GM23338 (cell line): ENCODE measurements around the gene ADGRL1. TPM values are rescaled to one million over a fixed set of nuclear protein-coding genes. Genes with fewer than 3 reads are reported as not detected.

Source experiments
- ATAC-seq: fragments of 200-7000 bp; cut with Tn5 transposase; 3 replicates; pipeline ENCODE4 v1.9.1; 2020
- DNase-seq: peaks from one replicate; pipeline ENCODE4 v3.0.0-alpha.2; 2015; ENCODE audit warnings: low spot score
- H2AFZ ChIP-seq: fragments of 200-600 bp; sonication (generic); 2 replicates; pipeline ENCODE4 v1.8.0; 2016; ENCODE audit warnings: antibody characterized with exemption, mild to moderate bottlenecking, moderate library complexity
- H3F3A ChIP-seq: fragments of 200-600 bp; sonication (generic); replicated peaks from 2 replicates; pipeline ENCODE4 v1.8.0; 2017; ENCODE audit warnings: antibody characterized with exemption, mixed run types, low read depth
- H3K27ac ChIP-seq: fragments of 200-600 bp; sonication (generic); 2 replicates; pipeline ENCODE4 v1.6.1; 2016; ENCODE audit warnings: low read depth
- H3K27me3 ChIP-seq: fragments of 200-600 bp; sonication (generic); 2 replicates; pipeline ENCODE4 v1.8.0; 2016; ENCODE audit warnings: mild to moderate bottlenecking, mixed run types, moderate library complexity; ENCODE audit not compliant: insufficient read depth
- H3K36me3 ChIP-seq: fragments of 200-600 bp; sonication (generic); 2 replicates; pipeline ENCODE4 v1.8.0; 2016; ENCODE audit warnings: mild to moderate bottlenecking; ENCODE audit not compliant: insufficient read depth
- H3K4me1 ChIP-seq: fragments of 200-600 bp; sonication (generic); 2 replicates; pipeline ENCODE4 v1.8.0; 2016; ENCODE audit warnings: mild to moderate bottlenecking, moderate library complexity; ENCODE audit not compliant: insufficient read depth
- H3K4me2 ChIP-seq: fragments of 200-600 bp; sonication (generic); 2 replicates; pipeline ENCODE4 v1.7.1; 2017; ENCODE audit warnings: mixed run types
- H3K4me3 ChIP-seq: fragments of 200-600 bp; sonication (generic); 2 replicates; pipeline ENCODE4 v1.6.1; 2016; ENCODE audit warnings: mixed run types
- H3K79me2 ChIP-seq: fragments of 200-600 bp; sonication (generic); replicated peaks from 2 replicates; pipeline ENCODE4 v1.8.0; 2017; ENCODE audit warnings: mild to moderate bottlenecking; ENCODE audit not compliant: insufficient read depth
- H3K9me2 ChIP-seq: fragments of 200-600 bp; sonication (generic); 2 replicates; pipeline ENCODE4 v1.8.0; 2017; ENCODE audit not compliant: insufficient read depth
- H4K20me1 ChIP-seq: fragments of 200-600 bp; sonication (generic); replicated peaks from 2 replicates; pipeline ENCODE4 v1.8.0; 2017; ENCODE audit warnings: mild to moderate bottlenecking; ENCODE audit not compliant: insufficient read depth
- H3K27ac Mint-ChIP-seq: 2 replicates; pipeline ENCODE4 v1.8.0; 2020; ENCODE audit warnings: inconsistent platforms, mild to moderate bottlenecking, moderate library complexity, mixed read lengths
- H3K27me3 Mint-ChIP-seq: 3 replicates; pipeline ENCODE4 v1.8.0; 2022; ENCODE audit warnings: low read depth, mild to moderate bottlenecking, moderate library complexity, mixed read lengths, inconsistent platforms; ENCODE audit not compliant: insufficient read depth, poor library complexity
- H3K36me3 Mint-ChIP-seq: 3 replicates; pipeline ENCODE4 v1.8.0; 2021; ENCODE audit warnings: low read depth, mild to moderate bottlenecking, inconsistent platforms, moderate library complexity, mixed read lengths
- H3K4me1 Mint-ChIP-seq: 3 replicates; pipeline ENCODE4 v1.8.0; 2020; ENCODE audit warnings: mild to moderate bottlenecking, inconsistent platforms, mixed read lengths
- H3K4me3 Mint-ChIP-seq: 3 replicates; pipeline ENCODE4 v1.8.0; 2021; ENCODE audit warnings: moderate library complexity, mild to moderate bottlenecking, inconsistent platforms, mixed read lengths
- H3K9me3 Mint-ChIP-seq: 3 replicates; pipeline ENCODE4 v1.8.0; 2020; ENCODE audit warnings: moderate library complexity, mild to moderate bottlenecking, inconsistent platforms, mixed read lengths
- EZH2phosphoT487 ChIP-seq: fragments of 200-600 bp; sonication (generic); IDR thresholded peaks from one replicate; pipeline ENCODE4 v1.8.1; 2018; ENCODE audit warnings: antibody characterized with exemption; ENCODE audit not compliant: unreplicated experiment
- JUNB ChIP-seq: IDR thresholded peaks from one replicate; pipeline ENCODE4 v1.6.1; 2016; ENCODE audit warnings: antibody characterized with exemption; ENCODE audit not compliant: unreplicated experiment
- NANOG ChIP-seq: IDR thresholded peaks from 2 replicates; pipeline ENCODE4 v1.6.1; 2016; ENCODE audit warnings: antibody characterized with exemption, borderline replicate concordance
- POLR2AphosphoS5 ChIP-seq: IDR thresholded peaks from 2 replicates; pipeline ENCODE4 v1.6.1; 2016; ENCODE audit warnings: antibody characterized with exemption, low read depth
- ZNF114 ChIP-seq: fragments of 250-450 bp; sonication (Bioruptor Pico); IDR thresholded peaks from 2 replicates; pipeline ENCODE4 v1.5.0; 2020; ENCODE audit warnings: mild to moderate bottlenecking, moderate library complexity
- polyA plus RNA-seq: library from polyadenylated mRNA; unstranded; fragments of >200 nt; fragmentation: Nextera tagmentation; extraction: Ambion mirVana; gene quantifications from 2 replicates; pipeline ENCODE4 v1.2.1, GENCODE V29; 2016
- total RNA-seq: library from RNA; depleted of rRNA; stranded (reverse); fragments of >200 nt; shearing (Covaris generic); gene quantifications from 2 replicates; pipeline ENCODE4 v1.2.3, GENCODE V29; 2014
- TF ChIP-seq, protein P1 (sequence below), 2 experiments: fragments of 200-600 bp in 1 of 2; sonication (generic) in 1 of 2; conservative IDR thresholded peaks; 2 replicates each; pipeline versions ENCODE4 v1.5.1 to v1.6.1; 2016 to 2017; ENCODE audit warnings: antibody characterized with exemption in 2 of 2, low read depth in 2 of 2, mild to moderate bottlenecking in 2 of 2, moderate library complexity in 1 of 2
- TF ChIP-seq, protein P2 (sequence below): IDR thresholded peaks from 2 replicates; pipeline ENCODE4 v1.6.1; 2016; ENCODE audit warnings: antibody characterized with exemption
- TF ChIP-seq, protein P3 (sequence below): IDR thresholded peaks from one replicate; pipeline ENCODE4 v1.6.1; 2018; ENCODE audit warnings: antibody characterized with exemption; ENCODE audit not compliant: unreplicated experiment

Gene ADGRL1
- total and polyA plus RNA-seq, 2 experiments from 2014 or later = 20.6 to 100 TPM

DNA sequence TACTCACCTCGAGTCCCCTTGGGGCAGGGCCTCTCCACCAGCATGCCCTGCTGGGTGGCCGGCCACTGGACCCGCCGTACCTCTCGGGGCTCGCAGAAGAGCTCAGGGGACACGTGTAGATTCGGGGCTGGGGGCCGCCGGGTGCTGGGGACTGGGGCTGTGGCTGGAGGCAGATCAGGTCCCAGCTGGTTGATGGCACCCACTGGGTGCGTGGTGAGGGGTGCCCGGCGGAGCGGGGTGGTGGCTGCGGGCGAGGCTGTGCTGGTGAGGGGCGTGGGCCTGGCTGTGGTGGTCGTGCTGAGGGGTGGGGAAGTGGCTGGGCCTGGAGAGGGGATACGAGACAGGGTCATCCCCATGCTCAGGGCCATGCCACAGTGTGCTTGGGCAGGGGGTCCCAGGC lies 44.7 kb downstream of the ADGRL1 start:
- H3K4me1 Mint-ChIP-seq = peaks cover 6% of the 10 kb centered on the region
- peaks cover 3% of the 10 kb centered on the region; the same call in 1 of the 2 replicates for H3K36me3 ChIP-seq
- DNase-seq = no peak
- H3K9me3 Mint-ChIP-seq = no peaks in the 10 kb centered on the region
- H3K4me2 ChIP-seq = no peak overlapping the region
- no peaks in the 10 kb centered on the region; the same call in 1 of the 2 replicates for H4K20me1 ChIP-seq
- no peak overlapping the region for H3K27ac Mint-ChIP-seq
- H3K4me1 ChIP-seq = no peaks in the 10 kb centered on the region
- no peak overlapping the region for H3K27ac ChIP-seq
- no peak for TF ChIP-seq NANOG
- TF ChIP-seq POLR2AphosphoS5 = peak; percentile 29; the same call in 1 of the 2 replicates
- no peaks in the 10 kb centered on the region for H3K27me3 ChIP-seq
- H2AFZ ChIP-seq = no peak overlapping the region
- H3K36me3 Mint-ChIP-seq = peaks cover 40% of the 10 kb centered on the region
- no peaks in the 10 kb centered on the region for H3K79me2 ChIP-seq
- H3F3A ChIP-seq = no peaks in the 10 kb centered on the region
- no peaks in the 10 kb centered on the region for H3K9me2 ChIP-seq
- peaks cover 8% of the 10 kb centered on the region for H3K27me3 Mint-ChIP-seq
- no peak overlapping the region for H3K4me3 Mint-ChIP-seq
- H3K4me3 ChIP-seq = no peak overlapping the region
- ATAC-seq = no peak

DNA sequence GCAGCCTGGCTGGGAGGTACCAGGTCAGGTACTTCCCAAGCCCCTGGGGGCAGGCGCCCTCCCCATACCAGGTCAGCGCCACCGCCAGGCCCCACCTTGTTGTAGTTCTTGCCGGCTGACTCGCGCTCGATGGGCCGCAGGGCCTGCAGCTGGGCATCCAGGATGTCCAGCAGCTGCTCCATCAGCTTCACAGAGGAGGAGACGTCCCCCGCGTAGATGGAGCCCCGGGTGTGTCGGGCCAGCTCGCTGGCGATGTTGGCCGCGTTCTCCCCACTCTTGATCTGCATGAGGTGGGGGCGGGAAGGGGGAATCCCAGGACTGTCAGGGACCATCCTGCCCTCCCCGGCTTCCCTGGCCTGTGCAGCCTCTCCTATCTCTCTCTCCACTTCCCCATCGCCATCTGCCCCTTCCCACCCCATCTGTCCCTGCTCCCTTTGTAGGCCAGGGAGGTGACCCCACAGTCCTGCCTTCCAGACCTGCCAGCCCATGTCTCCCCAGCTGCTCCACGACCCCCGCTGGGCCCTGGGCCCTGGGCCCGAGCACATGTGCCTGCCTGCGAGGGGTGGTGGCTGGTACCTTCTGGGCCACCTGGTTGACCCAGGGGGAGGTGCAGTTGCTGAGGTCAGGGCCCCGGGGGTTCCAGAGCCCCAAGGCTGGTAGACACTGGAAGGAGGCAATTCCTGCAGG lies 45.8 kb downstream of the ADGRL1 start:
- Histone ChIP-seq H3K79me2 (no peaks in the 10 kb centered on the region), H2AFZ (no peak overlapping the region), H3F3A (no peaks in the 10 kb centered on the region), H3K27ac (no peak overlapping the region), H3K4me1 (no peaks in the 10 kb centered on the region), H3K36me3 (peaks cover 3% of the 10 kb centered on the region; the same call in 1 of the 2 replicates), H3K9me2 (no peaks in the 10 kb centered on the region), H3K4me3 (no peak overlapping the region), H3K27me3 (no peaks in the 10 kb centered on the region), H3K4me2 (no peak overlapping the region), H4K20me1 (no peaks in the 10 kb centered on the region; the same call in 1 of the 2 replicates)
- Mint-ChIP-seq H3K27ac (no peak overlapping the region), H3K4me3 (no peak overlapping the region), H3K9me3 (no peaks in the 10 kb centered on the region), H3K36me3 (peaks cover 48% of the 10 kb centered on the region), H3K27me3 (peaks cover 6% of the 10 kb centered on the region), H3K4me1 (no peaks in the 10 kb centered on the region; the same call in 2 of the 3 replicates)
- ATAC-seq (no peak), DNase-seq (no peak)
- TF ChIP-seq JUNB = no peak
- TF ChIP-seq, protein P1, sequence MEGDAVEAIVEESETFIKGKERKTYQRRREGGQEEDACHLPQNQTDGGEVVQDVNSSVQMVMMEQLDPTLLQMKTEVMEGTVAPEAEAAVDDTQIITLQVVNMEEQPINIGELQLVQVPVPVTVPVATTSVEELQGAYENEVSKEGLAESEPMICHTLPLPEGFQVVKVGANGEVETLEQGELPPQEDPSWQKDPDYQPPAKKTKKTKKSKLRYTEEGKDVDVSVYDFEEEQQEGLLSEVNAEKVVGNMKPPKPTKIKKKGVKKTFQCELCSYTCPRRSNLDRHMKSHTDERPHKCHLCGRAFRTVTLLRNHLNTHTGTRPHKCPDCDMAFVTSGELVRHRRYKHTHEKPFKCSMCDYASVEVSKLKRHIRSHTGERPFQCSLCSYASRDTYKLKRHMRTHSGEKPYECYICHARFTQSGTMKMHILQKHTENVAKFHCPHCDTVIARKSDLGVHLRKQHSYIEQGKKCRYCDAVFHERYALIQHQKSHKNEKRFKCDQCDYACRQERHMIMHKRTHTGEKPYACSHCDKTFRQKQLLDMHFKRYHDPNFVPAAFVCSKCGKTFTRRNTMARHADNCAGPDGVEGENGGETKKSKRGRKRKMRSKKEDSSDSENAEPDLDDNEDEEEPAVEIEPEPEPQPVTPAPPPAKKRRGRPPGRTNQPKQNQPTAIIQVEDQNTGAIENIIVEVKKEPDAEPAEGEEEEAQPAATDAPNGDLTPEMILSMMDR (conservative IDR thresholded peaks at IDR 0.05; ENCODE audit: low read depth in 2 of 2) = no peak
- TF ChIP-seq, protein P2, sequence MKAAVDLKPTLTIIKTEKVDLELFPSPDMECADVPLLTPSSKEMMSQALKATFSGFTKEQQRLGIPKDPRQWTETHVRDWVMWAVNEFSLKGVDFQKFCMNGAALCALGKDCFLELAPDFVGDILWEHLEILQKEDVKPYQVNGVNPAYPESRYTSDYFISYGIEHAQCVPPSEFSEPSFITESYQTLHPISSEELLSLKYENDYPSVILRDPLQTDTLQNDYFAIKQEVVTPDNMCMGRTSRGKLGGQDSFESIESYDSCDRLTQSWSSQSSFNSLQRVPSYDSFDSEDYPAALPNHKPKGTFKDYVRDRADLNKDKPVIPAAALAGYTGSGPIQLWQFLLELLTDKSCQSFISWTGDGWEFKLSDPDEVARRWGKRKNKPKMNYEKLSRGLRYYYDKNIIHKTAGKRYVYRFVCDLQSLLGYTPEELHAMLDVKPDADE = no peak
- TF ChIP-seq, protein P3, sequence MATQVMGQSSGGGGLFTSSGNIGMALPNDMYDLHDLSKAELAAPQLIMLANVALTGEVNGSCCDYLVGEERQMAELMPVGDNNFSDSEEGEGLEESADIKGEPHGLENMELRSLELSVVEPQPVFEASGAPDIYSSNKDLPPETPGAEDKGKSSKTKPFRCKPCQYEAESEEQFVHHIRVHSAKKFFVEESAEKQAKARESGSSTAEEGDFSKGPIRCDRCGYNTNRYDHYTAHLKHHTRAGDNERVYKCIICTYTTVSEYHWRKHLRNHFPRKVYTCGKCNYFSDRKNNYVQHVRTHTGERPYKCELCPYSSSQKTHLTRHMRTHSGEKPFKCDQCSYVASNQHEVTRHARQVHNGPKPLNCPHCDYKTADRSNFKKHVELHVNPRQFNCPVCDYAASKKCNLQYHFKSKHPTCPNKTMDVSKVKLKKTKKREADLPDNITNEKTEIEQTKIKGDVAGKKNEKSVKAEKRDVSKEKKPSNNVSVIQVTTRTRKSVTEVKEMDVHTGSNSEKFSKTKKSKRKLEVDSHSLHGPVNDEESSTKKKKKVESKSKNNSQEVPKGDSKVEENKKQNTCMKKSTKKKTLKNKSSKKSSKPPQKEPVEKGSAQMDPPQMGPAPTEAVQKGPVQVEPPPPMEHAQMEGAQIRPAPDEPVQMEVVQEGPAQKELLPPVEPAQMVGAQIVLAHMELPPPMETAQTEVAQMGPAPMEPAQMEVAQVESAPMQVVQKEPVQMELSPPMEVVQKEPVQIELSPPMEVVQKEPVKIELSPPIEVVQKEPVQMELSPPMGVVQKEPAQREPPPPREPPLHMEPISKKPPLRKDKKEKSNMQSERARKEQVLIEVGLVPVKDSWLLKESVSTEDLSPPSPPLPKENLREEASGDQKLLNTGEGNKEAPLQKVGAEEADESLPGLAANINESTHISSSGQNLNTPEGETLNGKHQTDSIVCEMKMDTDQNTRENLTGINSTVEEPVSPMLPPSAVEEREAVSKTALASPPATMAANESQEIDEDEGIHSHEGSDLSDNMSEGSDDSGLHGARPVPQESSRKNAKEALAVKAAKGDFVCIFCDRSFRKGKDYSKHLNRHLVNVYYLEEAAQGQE = no peak
- TF ChIP-seq ZNF114 (CRISPR knock-in tag) = no peak
- TF ChIP-seq EZH2phosphoT487 = no peak
